Panc1 (cell line): ENCODE data around the gene ZNF579. TPM values are rescaled to one million over a fixed set of nuclear protein-coding genes. Genes with fewer than 3 reads are reported as not detected.

Source experiments
- ATAC-seq: fragments of 200-7000 bp; cut with Tn5 transposase; 2 replicates; pipeline ENCODE4 v1.9.1; 2020; ENCODE audit warnings: mild to moderate bottlenecking, moderate library complexity
- BruUV-seq: library from RNA; stranded (reverse); fragments of 400-500 nt; replicated peaks from 2 replicates; lab custom pipeline; 2021; lab: Mats Ljungman, UMichigan
- CTCF ChIA-PET: fragments of 300-600 bp; sonication (Branson Sonifier 250); formaldehyde crosslinking; loops from one replicate; lab custom pipeline; 2022; ENCODE audit warnings: antibody characterized with exemption; lab: Charles Lee
- POLR2A ChIA-PET: fragments of 300-600 bp; sonication (Branson Sonifier 250); formaldehyde crosslinking; loops from one replicate; lab custom pipeline; 2022; ENCODE audit warnings: antibody characterized with exemption; lab: Charles Lee
- DNase-seq: peaks from one replicate; pipeline ENCODE4 v3.0.0-alpha.2; 2010; ENCODE audit warnings: low read depth, low spot score
- H3K27ac ChIP-seq: 2 replicates; pipeline ENCODE4 v1.5.1; 2011; ENCODE audit warnings: mild to moderate bottlenecking, low read length, inconsistent platforms
- H3K27me3 ChIP-seq: fragments of 200-500 bp; sonication (Bioruptor generic); 2 replicates; pipeline ENCODE4 v1.6.0; 2014; ENCODE audit warnings: low read length, inconsistent platforms; ENCODE audit not compliant: control insufficient read depth, insufficient read depth
- H3K36me3 ChIP-seq: fragments of 200-500 bp; sonication (Bioruptor generic); 2 replicates; pipeline ENCODE4 v1.5.1; 2014; ENCODE audit warnings: inconsistent platforms, mild to moderate bottlenecking, low read length, moderate library complexity; ENCODE audit not compliant: control insufficient read depth, insufficient read depth
- H3K4me1 ChIP-seq: 2 replicates; pipeline ENCODE4 v1.5.1; 2011; ENCODE audit warnings: inconsistent platforms, mild to moderate bottlenecking, low read length, moderate library complexity; ENCODE audit not compliant: control insufficient read depth, insufficient read depth
- H3K4me3 ChIP-seq, 2 experiments: 2 replicates each; pipeline ENCODE4 v1.5.1; 2011 to 2012; ENCODE audit warnings: low read depth in 2 of 2, low read length in 2 of 2, mild to moderate bottlenecking in 2 of 2, inconsistent platforms in 1 of 2, moderate library complexity in 1 of 2
- H3K9me3 ChIP-seq: fragments of 200-500 bp; sonication (Bioruptor generic); 2 replicates; pipeline ENCODE4 v1.5.1; 2014; ENCODE audit warnings: low read depth, mild to moderate bottlenecking, inconsistent platforms, low read length, moderate library complexity; ENCODE audit not compliant: control insufficient read depth, insufficient read depth
- CTCF ChIP-seq: fragments of 450-650 bp; IDR thresholded peaks from 2 replicates; pipeline ENCODE4 v1.5.1; 2017; ENCODE audit warnings: mild to moderate bottlenecking
- POLR2AphosphoS5 ChIP-seq: IDR thresholded peaks from 2 replicates; pipeline ENCODE4 v1.6.1; 2012; ENCODE audit warnings: mild to moderate bottlenecking, low read depth, low read length, moderate library complexity
- REST ChIP-seq, 2 experiments: IDR thresholded peaks; 2 replicates each; pipeline ENCODE4 v1.6.1; 2011 to 2012; ENCODE audit warnings: low read depth in 2 of 2, control low read depth in 1 of 2, low read length in 1 of 2, mild to moderate bottlenecking in 1 of 2, moderate library complexity in 1 of 2; ENCODE audit not compliant: insufficient read depth in 1 of 2
- SIN3A ChIP-seq: IDR thresholded peaks from 2 replicates; pipeline ENCODE4 v1.6.1; 2012; ENCODE audit warnings: low read depth, mild to moderate bottlenecking, low read length, moderate library complexity, borderline replicate concordance; ENCODE audit not compliant: insufficient read depth
- TCF7L2 ChIP-seq: IDR thresholded peaks from 2 replicates; pipeline ENCODE4 v1.6.1; 2011; ENCODE audit warnings: mild to moderate bottlenecking, low read depth, low read length, inconsistent platforms
- in situ Hi-C: cut with HindIII; loops from 2 replicates; pipeline ENCODE4 v1.10.0; 2016; ENCODE audit warnings: low sequenced_read_pairs, low pct_unique_long_range_greater_than_20kb
- intact Hi-C: fragments of 100-400 bp; cut with micrococcal nuclease; formaldehyde crosslinking; loops from one replicate; pipeline ENCODE4 v1.10.0; 2022; ENCODE audit not compliant: unreplicated experiment
- total RNA-seq: library from RNA; stranded (reverse); gene quantifications from one replicate; pipeline ENCODE4 v1.2.1, GENCODE V29; 2021; ENCODE audit not compliant: unreplicated experiment

ZNF579 gene
- total RNA-seq, 1 experiment from 2014 or later = 39.5 TPM

- in situ Hi-C loops = no loop called here
- ChIA-PET CTCF (no interaction called here), POLR2A (no interaction called here)
- ATAC-seq (no peak), DNase-seq (no peak)
- peaks cover 15% of the 10 kb centered on the region for H3K4me1 ChIP-seq
- no peak overlapping the region for H3K27ac ChIP-seq
- H3K36me3 ChIP-seq = no peaks in the 10 kb centered on the region
- no peaks in the 10 kb centered on the region for H3K27me3 ChIP-seq
- intact Hi-C loops = no loop called here
- BruUV-seq = no TSS peak
- TF ChIP-seq SIN3A = no peak
- TF ChIP-seq TCF7L2 = no peak
- no peak for TF ChIP-seq REST (IDR thresholded peaks at IDR 0.05; ENCODE audit: insufficient read depth in 1 of 2, low read depth in 2 of 2, low read length in 1 of 2)
- TF ChIP-seq POLR2AphosphoS5 = no peak
- no peak for TF ChIP-seq CTCF
- no peak overlapping the region for H3K4me3 ChIP-seq
- no peaks in the 10 kb centered on the region for H3K9me3 ChIP-seq
Measured at GRCh38 chr19:55530996-55531395, 49.7 kb downstream of the ZNF579 start.

GRCh38 chr19:55529636-55530234 lies 50.9 kb downstream of the ZNF579 start:
- H3K27ac ChIP-seq = no peak overlapping the region

More at GRCh38 chr19:55529636-55530234, 50.9 kb downstream of the ZNF579 start:
- no peaks in the 10 kb centered on the region for H3K27me3 ChIP-seq
- H3K9me3 ChIP-seq = no peaks in the 10 kb centered on the region
- BruUV-seq = no TSS peak
- peaks cover 20% of the 10 kb centered on the region for H3K4me1 ChIP-seq
- H3K36me3 ChIP-seq = no peaks in the 10 kb centered on the region
- POLR2A ChIA-PET = no interaction called here
- H3K4me3 ChIP-seq = no peak overlapping the region
- CTCF ChIA-PET = no interaction called here
- in situ Hi-C loops = no loop called here
- no peak for TF ChIP-seq POLR2AphosphoS5
- TF ChIP-seq REST (IDR thresholded peaks at IDR 0.05; ENCODE audit: insufficient read depth in 1 of 2, low read depth in 2 of 2, low read length in 1 of 2) = no peak
- TF ChIP-seq CTCF = no peak
- no peak for TF ChIP-seq SIN3A
- no peak for TF ChIP-seq TCF7L2
- intact Hi-C loops = no loop called here
- no peak for ATAC-seq
- no peak for DNase-seq
